Measurements from ENCODE around the gene NTRK2.

The NTRK2 gene

DNA sequence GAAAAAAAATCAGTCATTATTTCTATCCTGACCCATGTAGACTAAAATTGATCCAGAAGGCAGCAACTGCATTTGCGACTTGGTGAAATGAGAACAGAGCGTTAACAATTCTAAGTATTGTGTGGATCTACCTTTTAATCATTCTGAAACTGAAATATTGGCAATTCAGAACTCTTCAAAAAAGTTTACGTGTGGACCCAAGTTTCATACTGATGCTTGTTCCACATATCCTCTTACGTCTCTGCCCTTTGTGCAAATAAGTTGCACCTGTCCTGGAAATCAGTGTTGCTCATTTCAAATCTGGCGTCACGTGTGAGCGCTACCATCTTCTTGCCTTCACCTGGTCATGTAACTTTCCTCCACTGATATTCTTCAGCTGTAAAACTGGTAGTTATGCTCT, 74.7 kb downstream of the NTRK2 start:
- H3K4me3 ChIP-seq (ENCODE audit: low read depth, low read length), result no peak overlapping the region
- no peak for DNase-seq (ENCODE audit: low read depth)
- TF ChIP-seq CTCF (conservative IDR thresholded peaks at IDR 0.05; ENCODE audit: low read depth, low read length), result no peak

GRCh38 chr9:84744726-84745125, 75.2 kb downstream of the NTRK2 start:
- no peak for DNase-seq (ENCODE audit: low read depth)
- no peak overlapping the region for H3K4me3 ChIP-seq (ENCODE audit: low read depth, low read length)
- TF ChIP-seq CTCF (conservative IDR thresholded peaks at IDR 0.05; ENCODE audit: low read depth, low read length), result no peak

DNA sequence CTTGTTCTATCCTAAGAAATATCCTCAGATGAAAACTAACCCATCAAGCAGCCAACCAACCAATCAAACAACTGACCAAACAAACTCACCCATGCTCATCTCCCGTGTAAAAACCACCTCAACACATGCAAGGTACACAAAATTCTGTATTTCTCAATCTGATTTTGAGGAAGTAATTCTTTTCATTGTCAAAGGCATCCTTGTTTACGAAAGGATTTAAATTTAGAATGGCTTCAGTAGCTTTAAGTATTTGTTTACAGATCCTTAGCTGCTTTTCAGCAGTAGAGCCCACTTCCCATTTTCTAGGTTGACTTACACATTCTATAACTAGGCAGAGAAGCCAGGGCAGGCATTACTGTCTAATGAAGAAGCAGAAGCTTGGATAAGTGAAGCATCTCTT, 78.6 kb downstream of the NTRK2 start:
- H3K4me3 ChIP-seq (ENCODE audit: low read depth, low read length), result no peak overlapping the region
- DNase-seq (ENCODE audit: low read depth), result no peak
- no peak for TF ChIP-seq CTCF (conservative IDR thresholded peaks at IDR 0.05; ENCODE audit: low read depth, low read length)

GRCh38 chr9:84750152-84750865, 80.8 kb downstream of the NTRK2 start:
- no peak overlapping the region for H3K4me3 ChIP-seq (ENCODE audit: low read depth, low read length)
- DNase-seq (ENCODE audit: low read depth), result no peak
- TF ChIP-seq CTCF (conservative IDR thresholded peaks at IDR 0.05; ENCODE audit: low read depth, low read length), result no peak

- TF ChIP-seq CTCF (conservative IDR thresholded peaks at IDR 0.05; ENCODE audit: low read depth, low read length), result no peak
- DNase-seq (ENCODE audit: low read depth), result no peak
- H3K4me3 ChIP-seq (ENCODE audit: low read depth, low read length), result no peak overlapping the region
Observed at GRCh38 chr9:84751921-84752320, 82.4 kb downstream of the NTRK2 start.

DNA sequence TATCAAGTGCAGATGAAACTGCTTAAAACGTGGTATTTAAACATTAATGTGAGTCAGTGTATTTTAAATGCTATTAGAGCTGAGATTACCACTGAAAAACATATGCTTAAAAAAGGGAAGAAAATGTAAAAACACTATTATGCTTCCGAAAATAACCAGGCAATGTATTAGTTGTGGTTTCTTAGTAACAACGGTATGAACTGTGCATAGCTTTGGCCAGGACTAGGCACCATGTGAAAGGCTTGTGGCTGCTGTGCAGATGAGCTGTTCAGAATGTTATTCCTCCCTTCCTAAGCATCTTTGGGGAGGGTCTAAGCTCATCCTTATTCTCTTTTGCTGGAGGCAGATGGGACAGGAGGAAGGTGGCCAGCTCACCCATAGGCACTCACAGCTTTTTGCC, 84.9 kb downstream of the NTRK2 start:
- no peak for TF ChIP-seq CTCF (conservative IDR thresholded peaks at IDR 0.05; ENCODE audit: low read depth, low read length)
- DNase-seq (ENCODE audit: low read depth), result no peak

GRCh38 chr9:84754881-84755280, 85.4 kb downstream of the NTRK2 start:
- DNase-seq (ENCODE audit: low read depth), result no peak
- TF ChIP-seq CTCF (conservative IDR thresholded peaks at IDR 0.05; ENCODE audit: low read depth, low read length), result no peak
- H3K4me3 ChIP-seq (ENCODE audit: low read depth, low read length), result no peak overlapping the region

More for the DNA sequence above, 84.9 kb downstream of the NTRK2 start:
- no peak overlapping the region for H3K4me3 ChIP-seq (ENCODE audit: low read depth, low read length)
